Smooth muscle cell (in vitro differentiated cells): ENCODE data around the gene SLC35A3. TPM values are rescaled to one million over a fixed set of nuclear protein-coding genes. Genes with fewer than 3 reads are reported as not detected.

Source experiments
- DNase-seq: peaks from one replicate; lab custom pipeline; 2025; ENCODE audit not compliant: unreplicated experiment; lab: John Stamatoyannopoulos, UW
- H2AFZ ChIP-seq: fragments of 200-600 bp; sonication (generic); 2 replicates; pipeline ENCODE4 v1.6.0; 2016; ENCODE audit warnings: antibody characterized with exemption, low read depth, mild to moderate bottlenecking
- H3F3A ChIP-seq: fragments of 200-600 bp; sonication (generic); 2 replicates; pipeline ENCODE4 v1.6.0; 2017; ENCODE audit warnings: antibody characterized with exemption, low read depth
- H3K27ac ChIP-seq: fragments of 200-600 bp; sonication (generic); 2 replicates; pipeline ENCODE4 v1.5.1; 2016; ENCODE audit warnings: low read depth, mild to moderate bottlenecking
- H3K27me3 ChIP-seq: fragments of 200-600 bp; sonication (generic); 2 replicates; pipeline ENCODE4 v1.6.1; 2016; ENCODE audit warnings: low read depth, mild to moderate bottlenecking
- H3K36me3 ChIP-seq: fragments of 200-600 bp; sonication (generic); 2 replicates; pipeline ENCODE4 v1.5.1; 2016; ENCODE audit warnings: low read depth
- H3K4me1 ChIP-seq: fragments of 200-600 bp; sonication (generic); 2 replicates; pipeline ENCODE4 v1.5.1; 2016; ENCODE audit warnings: low read depth
- H3K4me2 ChIP-seq: fragments of 200-600 bp; sonication (generic); 2 replicates; pipeline ENCODE4 v1.6.0; 2016; ENCODE audit warnings: mild to moderate bottlenecking
- H3K4me3 ChIP-seq: fragments of 200-600 bp; sonication (generic); 2 replicates; pipeline ENCODE4 v1.5.1; 2016; ENCODE audit warnings: mild to moderate bottlenecking
- H3K79me2 ChIP-seq: fragments of 200-600 bp; sonication (generic); 2 replicates; pipeline ENCODE4 v1.6.0; 2016; ENCODE audit warnings: low read depth, mild to moderate bottlenecking
- H3K9ac ChIP-seq: fragments of 200-600 bp; sonication (generic); 2 replicates; pipeline ENCODE4 v1.6.0; 2016; ENCODE audit warnings: low read depth
- H3K9me3 ChIP-seq: fragments of 200-600 bp; sonication (generic); replicated peaks from 2 replicates; pipeline ENCODE4 v1.5.1; 2016; ENCODE audit warnings: low read depth
- H4K20me1 ChIP-seq: fragments of 200-600 bp; sonication (generic); 2 replicates; pipeline ENCODE4 v1.6.0; 2016; ENCODE audit warnings: low read depth
- WGBS: methylation state at CpG from one replicate; pipeline ENCODE4 v1.1.7; 2016; ENCODE audit warnings: low lambda C conversion rate; 5-methylcytosine and 5-hydroxymethylcytosine counted together
- polyA plus RNA-seq: library from polyadenylated mRNA; unstranded; fragments of >200 nt; fragmentation: Nextera tagmentation; extraction: Ambion mirVana; gene quantifications from 2 replicates; pipeline ENCODE4 v1.2.1, GENCODE V29; 2016
- small RNA-seq: library from RNA; depleted of rRNA; stranded (forward); fragments of <200 nt; gene quantifications from one replicate; pipeline ENCODE3, GENCODE V24; 2014
- total RNA-seq: library from RNA; depleted of rRNA; stranded (reverse); fragments of >200 nt; gene quantifications from 2 replicates; pipeline ENCODE4 v1.2.3, GENCODE V29; 2014
- TF ChIP-seq, protein P1 (sequence below): fragments of 200-600 bp; sonication (generic); IDR thresholded peaks from 2 replicates; pipeline ENCODE4 v1.5.1; 2017; ENCODE audit warnings: borderline replicate concordance, mild to moderate bottlenecking, antibody characterized with exemption; ENCODE audit not compliant: insufficient read depth, poor library complexity, severe bottlenecking

Gene SLC35A3
- total and polyA plus RNA-seq, 2 experiments from 2014 or later: 8.2 to 33.5 TPM

DNA sequence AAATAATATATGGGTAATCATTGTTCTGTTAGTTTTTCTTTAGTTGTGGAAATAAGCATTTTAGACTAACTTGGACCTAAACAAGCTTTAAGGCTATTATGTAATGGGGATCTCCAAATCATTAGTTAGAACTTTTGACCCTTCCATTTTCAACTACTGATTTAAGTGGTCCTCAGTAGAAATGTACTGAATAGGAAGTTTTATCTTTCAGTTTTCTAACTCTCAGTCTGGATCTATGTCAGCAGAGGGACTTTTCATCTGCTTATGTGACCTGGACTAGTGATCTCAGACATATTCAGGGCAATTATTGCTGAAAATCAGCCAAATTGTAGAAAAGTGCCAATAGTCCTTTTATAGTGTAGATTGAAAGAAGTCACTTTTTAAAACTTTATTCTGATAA lies 106.9 kb downstream of the SLC35A3 start:
- no peak overlapping the region for H3K9ac ChIP-seq
- DNase-seq: no peak
- H3K27me3 ChIP-seq: no peaks in the 10 kb centered on the region
- H3K4me2 ChIP-seq: no peak overlapping the region
- H3K4me1 ChIP-seq: no peaks in the 10 kb centered on the region
- TF ChIP-seq, protein P1, sequence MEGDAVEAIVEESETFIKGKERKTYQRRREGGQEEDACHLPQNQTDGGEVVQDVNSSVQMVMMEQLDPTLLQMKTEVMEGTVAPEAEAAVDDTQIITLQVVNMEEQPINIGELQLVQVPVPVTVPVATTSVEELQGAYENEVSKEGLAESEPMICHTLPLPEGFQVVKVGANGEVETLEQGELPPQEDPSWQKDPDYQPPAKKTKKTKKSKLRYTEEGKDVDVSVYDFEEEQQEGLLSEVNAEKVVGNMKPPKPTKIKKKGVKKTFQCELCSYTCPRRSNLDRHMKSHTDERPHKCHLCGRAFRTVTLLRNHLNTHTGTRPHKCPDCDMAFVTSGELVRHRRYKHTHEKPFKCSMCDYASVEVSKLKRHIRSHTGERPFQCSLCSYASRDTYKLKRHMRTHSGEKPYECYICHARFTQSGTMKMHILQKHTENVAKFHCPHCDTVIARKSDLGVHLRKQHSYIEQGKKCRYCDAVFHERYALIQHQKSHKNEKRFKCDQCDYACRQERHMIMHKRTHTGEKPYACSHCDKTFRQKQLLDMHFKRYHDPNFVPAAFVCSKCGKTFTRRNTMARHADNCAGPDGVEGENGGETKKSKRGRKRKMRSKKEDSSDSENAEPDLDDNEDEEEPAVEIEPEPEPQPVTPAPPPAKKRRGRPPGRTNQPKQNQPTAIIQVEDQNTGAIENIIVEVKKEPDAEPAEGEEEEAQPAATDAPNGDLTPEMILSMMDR: no peak
- peaks cover 3% of the 10 kb centered on the region for H3F3A ChIP-seq
- H4K20me1 ChIP-seq: peaks cover 22% of the 10 kb centered on the region
- no peaks in the 10 kb centered on the region for H3K9me3 ChIP-seq
- no peak overlapping the region for H3K4me3 ChIP-seq
- no peak overlapping the region for H3K27ac ChIP-seq
- H3K79me2 ChIP-seq: no peaks in the 10 kb centered on the region
- H3K36me3 ChIP-seq: peaks cover 25% of the 10 kb centered on the region
- H2AFZ ChIP-seq: no peak overlapping the region

DNA sequence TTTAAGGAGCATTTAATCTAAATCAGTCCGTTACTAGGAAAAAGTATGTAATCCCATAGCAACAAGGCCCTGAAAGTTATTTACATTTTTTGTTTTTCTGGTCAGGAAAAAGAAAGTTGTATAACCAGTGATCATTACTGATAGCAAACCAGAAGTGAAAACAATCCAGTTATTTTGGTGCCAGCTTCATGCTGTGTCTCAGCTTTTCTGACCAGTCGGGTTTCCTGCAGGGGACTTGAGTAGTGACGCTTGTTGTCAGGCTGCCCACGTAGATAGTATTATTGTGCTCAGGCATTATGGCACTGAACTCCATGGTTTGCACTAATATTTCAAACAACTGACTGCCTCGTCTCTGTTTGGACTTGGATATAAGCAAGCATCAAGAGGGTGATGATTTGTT lies 107.7 kb downstream of the SLC35A3 start:
- Histone ChIP-seq H3K27me3 (no peaks in the 10 kb centered on the region), H3K79me2 (no peaks in the 10 kb centered on the region), H3K36me3 (peaks cover 29% of the 10 kb centered on the region), H3K9me3 (no peaks in the 10 kb centered on the region), H4K20me1 (peaks cover 22% of the 10 kb centered on the region), H2AFZ (no peak overlapping the region), H3K4me2 (no peak overlapping the region), H3K4me1 (no peaks in the 10 kb centered on the region), H3F3A (peaks cover 3% of the 10 kb centered on the region), H3K9ac (no peak overlapping the region), H3K4me3 (no peak overlapping the region), H3K27ac (no peak overlapping the region)
- WGBS: 91% methylated on average over 5 of the region's 5 CpGs
- DNase-seq: no peak
- TF ChIP-seq, protein P1: no peak

DNA sequence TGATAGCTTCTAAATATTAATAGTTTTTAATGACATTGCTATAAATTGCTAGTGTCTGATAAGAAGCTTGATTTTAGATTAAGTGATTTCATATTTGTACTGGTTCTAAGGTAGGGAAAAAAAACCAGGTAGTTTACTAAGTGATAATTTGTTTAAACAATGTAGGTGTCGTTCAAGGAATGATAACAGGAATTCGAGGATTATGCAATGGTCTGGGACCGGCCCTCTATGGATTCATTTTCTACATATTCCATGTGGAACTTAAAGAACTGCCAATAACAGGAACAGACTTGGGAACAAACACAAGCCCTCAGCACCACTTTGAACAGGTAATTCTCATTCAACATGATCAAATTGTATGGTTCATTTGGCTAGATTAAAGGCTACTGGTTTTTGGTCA lies 110.5 kb downstream of the SLC35A3 start:
- Histone ChIP-seq H3K9ac (no peak overlapping the region), H3K27ac (no peak overlapping the region), H3K4me1 (no peaks in the 10 kb centered on the region), H3F3A (no peaks in the 10 kb centered on the region), H2AFZ (no peak overlapping the region), H4K20me1 (peaks cover 17% of the 10 kb centered on the region), H3K36me3 (peaks cover 29% of the 10 kb centered on the region), H3K79me2 (no peaks in the 10 kb centered on the region), H3K4me2 (no peak overlapping the region), H3K9me3 (no peaks in the 10 kb centered on the region), H3K27me3 (no peaks in the 10 kb centered on the region), H3K4me3 (no peak overlapping the region)
- TF ChIP-seq, protein P1: no peak
- 91% methylated on average over 3 of the region's 3 CpGs for WGBS
- no peak for DNase-seq

Small RNAs within 50 kb of the gene (small RNA-seq; reads per million reads assigned to genes)
- gene RNU6-1318P (not detected), gene RNU6-750P (not detected)

Other genes starting within 250 kb of the SLC35A3 start
- 16.5 and 17.0 TPM in 2 replicates for gene FRRS1, start 203.4 kb upstream of the SLC35A3 start, total RNA-seq
- 0.59 and 0.79 TPM in 2 replicates for gene FRRS1, start 203.4 kb upstream of the SLC35A3 start, polyA plus RNA-seq
- 18.3 and 20.8 TPM in 2 replicates for gene AGL, start 119.6 kb upstream of the SLC35A3 start, total RNA-seq
- gene AGL, start 119.6 kb upstream of the SLC35A3 start, polyA plus RNA-seq: 5.0 and 5.1 TPM in 2 replicates
- 6.0 and 6.1 TPM in 2 replicates for gene SASS6, start 162.9 kb downstream of the SLC35A3 start, total RNA-seq
- 1.4 and 1.9 TPM in 2 replicates for gene SASS6, start 162.9 kb downstream of the SLC35A3 start, polyA plus RNA-seq
- 15.7 and 18.5 TPM in 2 replicates for gene TRMT13, start 163.2 kb downstream of the SLC35A3 start, total RNA-seq
- 6.2 and 10.0 TPM in 2 replicates for gene TRMT13, start 163.2 kb downstream of the SLC35A3 start, polyA plus RNA-seq
- gene LRRC39, start 208.3 kb downstream of the SLC35A3 start, total RNA-seq: 0.09 and 0.13 TPM in 2 replicates
- gene LRRC39, start 208.3 kb downstream of the SLC35A3 start, polyA plus RNA-seq: 0.34 TPM in 1 of 2 replicates, not detected in the other